HCT116 (cell line): ENCODE results near the gene PGBD4. TPM values are rescaled to one million over a fixed set of nuclear protein-coding genes. Genes with fewer than 3 reads are reported as not detected.

Source experiments
- ATAC-seq: fragments of 200-7000 bp; cut with Tn5 transposase; 2 replicates; pipeline ENCODE4 v1.9.1; 2020; ENCODE audit warnings: mild to moderate bottlenecking, moderate library complexity
- BruUV-seq: library from RNA; stranded (reverse); fragments of 400-500 nt; replicated peaks from 2 replicates; lab custom pipeline; 2021; lab: Mats Ljungman, UMichigan
- CTCF ChIA-PET: fragments of 300-600 bp; sonication (Branson Sonifier 250); formaldehyde crosslinking; loops from one replicate; lab custom pipeline; 2021; ENCODE audit warnings: antibody characterized with exemption; lab: Charles Lee
- POLR2A ChIA-PET: fragments of 300-600, 350-600 bp; sonication (Branson Sonifier 250); formaldehyde crosslinking; loops from one replicate; lab custom pipeline; 2021; ENCODE audit warnings: antibody characterized with exemption; lab: Charles Lee
- RAD21 ChIA-PET, 2 experiments: fragments of 300-600 bp; sonication (Branson Sonifier 250); formaldehyde crosslinking; loops; one replicate each; lab custom pipeline; 2023; ENCODE audit warnings: low total read pairs in 2 of 2; ENCODE audit not compliant: uncharacterized antibody in 2 of 2, unreplicated experiment in 2 of 2, low non-redundant PET in 1 of 2; lab: Charles Lee
- DNase-seq: peaks from one replicate; pipeline ENCODE4 v3.0.0-alpha.2; 2010; ENCODE audit warnings: low read depth, low spot score
- H2AFZ ChIP-seq: fragments of 200-600 bp; shearing (Covaris generic), sonication (generic); 2 replicates; pipeline ENCODE4 v1.6.1; 2017; ENCODE audit warnings: low read depth, mixed run types, mixed read lengths, antibody characterized with exemption, low read length; ENCODE audit not compliant: poor library complexity, severe bottlenecking
- H3K27ac ChIP-seq: 2 replicates; pipeline ENCODE4 v1.5.1; 2012; ENCODE audit warnings: low read depth, low read length
- H3K27me3 ChIP-seq: fragments of 200-600 bp; sonication (generic); 2 replicates; pipeline ENCODE4 v1.6.1; 2016; ENCODE audit warnings: mixed run types, low read length, mixed read lengths; ENCODE audit not compliant: insufficient read depth
- H3K36me3 ChIP-seq, 2 experiments: fragments of 200-500 bp in 1 of 2; fragments of 200-600 bp in 1 of 2; sonication (Bioruptor generic) in 1 of 2; sonication (generic) in 1 of 2; 2 replicates each; pipeline versions ENCODE4 v1.5.1 to v1.6.1; 2014 to 2016; ENCODE audit warnings: low read length in 2 of 2, inconsistent platforms in 1 of 2, mixed read lengths in 1 of 2, mixed run types in 1 of 2; ENCODE audit not compliant: insufficient read depth in 2 of 2, control insufficient read depth in 1 of 2
- H3K4me1 ChIP-seq, 2 experiments: fragments of 200-600 bp in 1 of 2; sonication (generic) in 1 of 2; 2 replicates each; pipeline versions ENCODE4 v1.5.1 to v1.6.1; 2012 to 2017; ENCODE audit warnings: low read length in 2 of 2, inconsistent platforms in 1 of 2, mild to moderate bottlenecking in 1 of 2, mixed read lengths in 1 of 2, mixed run types in 1 of 2, moderate library complexity in 1 of 2; ENCODE audit not compliant: insufficient read depth in 2 of 2, control insufficient read depth in 1 of 2
- H3K4me2 ChIP-seq: fragments of 200-600 bp; sonication (generic); 2 replicates; pipeline ENCODE4 v1.6.1; 2017; ENCODE audit warnings: mixed run types, low read length, mixed read lengths
- H3K4me3 ChIP-seq, 2 experiments: fragments of 200-600 bp in 1 of 2; sonication (generic) in 1 of 2; replicated peaks in 1 of 2; 2 replicates each; pipeline ENCODE4 v1.5.1; 2011 to 2016; ENCODE audit warnings: low read length in 2 of 2, control low read depth in 1 of 2, low read depth in 1 of 2, mild to moderate bottlenecking in 1 of 2, mixed read lengths in 1 of 2, mixed run types in 1 of 2
- H3K79me2 ChIP-seq: fragments of 200-600 bp; sonication (generic); 2 replicates; pipeline ENCODE4 v1.6.1; 2017; ENCODE audit warnings: mild to moderate bottlenecking, mixed run types, low read length, moderate library complexity, mixed read lengths; ENCODE audit not compliant: insufficient read depth
- H3K9ac ChIP-seq: fragments of 200-600 bp; sonication (generic); 2 replicates; pipeline ENCODE4 v1.6.1; 2016; ENCODE audit warnings: low read length, mixed read lengths
- H3K9me2 ChIP-seq: fragments of 200-600 bp; sonication (generic), shearing (Covaris generic); 2 replicates; pipeline ENCODE4 v1.6.1; 2017; ENCODE audit warnings: mixed run types, mild to moderate bottlenecking, moderate library complexity; ENCODE audit not compliant: insufficient read depth
- H3K9me3 ChIP-seq, 2 experiments: fragments of 200-500 bp in 1 of 2; fragments of 200-600 bp in 1 of 2; sonication (Bioruptor generic) in 1 of 2; sonication (generic) in 1 of 2; 2 replicates each; pipeline ENCODE4 v1.6.1; 2014 to 2017; ENCODE audit warnings: low read length in 2 of 2, mixed read lengths in 2 of 2, inconsistent platforms in 1 of 2, low read depth in 1 of 2, mild to moderate bottlenecking in 1 of 2, mixed run types in 1 of 2, moderate library complexity in 1 of 2; ENCODE audit not compliant: control insufficient read depth in 1 of 2, insufficient read depth in 1 of 2
- H4K20me1 ChIP-seq: fragments of 200-600 bp; sonication (generic), shearing (Covaris generic); 2 replicates; pipeline ENCODE4 v1.6.1; 2017; ENCODE audit warnings: mixed run types, mild to moderate bottlenecking, moderate library complexity; ENCODE audit not compliant: insufficient read depth
- CEBPB ChIP-seq: IDR thresholded peaks from 2 replicates; pipeline ENCODE4 v1.6.1; 2012; ENCODE audit warnings: low read depth
- ELF1 ChIP-seq: IDR thresholded peaks from 2 replicates; pipeline ENCODE4 v1.6.1; 2012; ENCODE audit warnings: low read depth, borderline replicate concordance
- EZH2 ChIP-seq: fragments of 200-600 bp; sonication (generic); IDR thresholded peaks from 2 replicates; pipeline ENCODE4 v1.6.1; 2017; ENCODE audit warnings: antibody characterized with exemption, mixed run types
- EZH2phosphoT487 ChIP-seq: fragments of 200-600 bp; IDR thresholded peaks from 2 replicates; pipeline ENCODE4 v1.6.1; 2018; ENCODE audit warnings: antibody characterized with exemption, borderline replicate concordance
- JUND ChIP-seq: IDR thresholded peaks from 2 replicates; pipeline ENCODE4 v1.6.1; 2012
- POLR2A ChIP-seq: IDR thresholded peaks from 2 replicates; pipeline ENCODE4 v1.7.0; 2011; ENCODE audit warnings: borderline replicate concordance; ENCODE audit not compliant: insufficient read depth, insufficient read length; ENCODE audit errors: extremely low read depth
- POLR2AphosphoS5 ChIP-seq: IDR thresholded peaks from 2 replicates; pipeline ENCODE4 v1.6.1; 2011; ENCODE audit warnings: mild to moderate bottlenecking, low read depth, low read length, moderate library complexity
- RAD21 ChIP-seq: IDR thresholded peaks from 2 replicates; pipeline ENCODE4 v1.6.1; 2012; ENCODE audit warnings: low read depth, mild to moderate bottlenecking
- REST ChIP-seq: IDR thresholded peaks from 2 replicates; pipeline ENCODE4 v1.6.1; 2012; ENCODE audit warnings: low read depth
- SP1 ChIP-seq: IDR thresholded peaks from 2 replicates; pipeline ENCODE4 v1.6.1; 2012; ENCODE audit warnings: low read depth
- SRF ChIP-seq: IDR thresholded peaks from 2 replicates; pipeline ENCODE4 v1.6.1; 2012; ENCODE audit warnings: low read depth
- TCF7L2 ChIP-seq: IDR thresholded peaks from 2 replicates; pipeline ENCODE4 v1.7.0; 2011; ENCODE audit warnings: borderline replicate concordance, inconsistent platforms; ENCODE audit not compliant: insufficient read depth, insufficient read length; ENCODE audit errors: extremely low read depth
- YY1 ChIP-seq: IDR thresholded peaks from 2 replicates; pipeline ENCODE4 v1.6.1; 2011; ENCODE audit warnings: low read length, low read depth, moderate library complexity, mild to moderate bottlenecking; ENCODE audit not compliant: insufficient replicate concordance; ENCODE audit errors: extremely low read depth
- ZBTB33 ChIP-seq: IDR thresholded peaks from 2 replicates; pipeline ENCODE4 v1.6.1; 2011; ENCODE audit warnings: mild to moderate bottlenecking, low read length, moderate library complexity; ENCODE audit not compliant: insufficient replicate concordance; ENCODE audit errors: extremely low read depth
- ZFX ChIP-seq: fragments of 450-650 bp; IDR thresholded peaks from 2 replicates; pipeline ENCODE4 v1.6.1; 2017
- intact Hi-C: fragments of 100-400 bp; cut with micrococcal nuclease; formaldehyde crosslinking; loops from 2 replicates; pipeline ENCODE4 v1.10.0; 2022
- total RNA-seq: library from RNA; stranded (reverse); gene quantifications from one replicate; pipeline ENCODE4 v1.2.1, GENCODE V29; 2021; ENCODE audit not compliant: unreplicated experiment
- TF ChIP-seq, protein P1 (sequence below), 3 experiments: fragments of 200-600 bp in 1 of 3; sonication (generic) in 1 of 3; IDR thresholded peaks in 2 of 3; conservative IDR thresholded peaks in 1 of 3; 2 replicates each; pipeline ENCODE4 v1.5.1; 2012 to 2017; ENCODE audit warnings: low read depth in 2 of 3, low read length in 2 of 3, antibody characterized with exemption in 1 of 3, borderline replicate concordance in 1 of 3, control low read depth in 1 of 3, mild to moderate bottlenecking in 1 of 3, mixed read lengths in 1 of 3, mixed run types in 1 of 3, moderate library complexity in 1 of 3; ENCODE audit not compliant: insufficient read depth in 1 of 3
- TF ChIP-seq, protein P2 (sequence below): IDR thresholded peaks from 2 replicates; pipeline ENCODE4 v1.6.1; 2012

PGBD4 gene
- total RNA-seq, 1 experiment from 2014 or later: 0.96 TPM

DNA sequence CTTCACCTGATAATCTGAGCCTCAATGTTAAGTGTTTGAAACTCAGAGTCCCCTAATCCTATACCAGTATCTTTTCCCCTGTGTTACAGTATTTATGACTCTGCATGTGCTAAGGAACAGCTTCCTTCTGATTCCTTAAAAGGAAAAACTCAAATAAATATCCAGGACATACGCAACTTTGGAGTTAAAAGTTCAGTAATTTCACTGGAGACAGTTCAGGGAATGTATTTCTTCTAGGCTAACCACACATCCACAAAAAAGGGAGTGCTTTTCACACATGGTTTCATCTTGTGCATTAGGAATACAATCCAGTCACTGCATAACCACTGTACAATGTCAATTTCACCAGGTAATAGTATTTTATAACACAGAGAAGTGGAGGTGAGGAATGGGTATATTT, 31.0 kb downstream of the PGBD4 start:
- ChIA-PET RAD21 (no interaction called here), POLR2A (no interaction called here)
- no peak for ATAC-seq

More for the DNA sequence above, 31.0 kb downstream of the PGBD4 start:
- Histone ChIP-seq H3K9ac (no peak overlapping the region), H4K20me1 (no peaks in the 10 kb centered on the region), H3K36me3 (no peaks in the 10 kb centered on the region), H3K9me3 (no peaks in the 10 kb centered on the region), H2AFZ (no peak overlapping the region), H3K79me2 (no peaks in the 10 kb centered on the region), H3K4me2 (no peak overlapping the region), H3K9me2 (no peaks in the 10 kb centered on the region), H3K27ac (no peak overlapping the region), H3K4me1 (no peaks in the 10 kb centered on the region), H3K4me3 (no peak overlapping the region), H3K27me3 (no peaks in the 10 kb centered on the region)
- intact Hi-C loops: no loop called here
- CTCF ChIA-PET: no interaction called here
- DNase-seq: no peak
- no TSS peak for BruUV-seq
- no peak for TF ChIP-seq TCF7L2
- TF ChIP-seq, protein P1, sequence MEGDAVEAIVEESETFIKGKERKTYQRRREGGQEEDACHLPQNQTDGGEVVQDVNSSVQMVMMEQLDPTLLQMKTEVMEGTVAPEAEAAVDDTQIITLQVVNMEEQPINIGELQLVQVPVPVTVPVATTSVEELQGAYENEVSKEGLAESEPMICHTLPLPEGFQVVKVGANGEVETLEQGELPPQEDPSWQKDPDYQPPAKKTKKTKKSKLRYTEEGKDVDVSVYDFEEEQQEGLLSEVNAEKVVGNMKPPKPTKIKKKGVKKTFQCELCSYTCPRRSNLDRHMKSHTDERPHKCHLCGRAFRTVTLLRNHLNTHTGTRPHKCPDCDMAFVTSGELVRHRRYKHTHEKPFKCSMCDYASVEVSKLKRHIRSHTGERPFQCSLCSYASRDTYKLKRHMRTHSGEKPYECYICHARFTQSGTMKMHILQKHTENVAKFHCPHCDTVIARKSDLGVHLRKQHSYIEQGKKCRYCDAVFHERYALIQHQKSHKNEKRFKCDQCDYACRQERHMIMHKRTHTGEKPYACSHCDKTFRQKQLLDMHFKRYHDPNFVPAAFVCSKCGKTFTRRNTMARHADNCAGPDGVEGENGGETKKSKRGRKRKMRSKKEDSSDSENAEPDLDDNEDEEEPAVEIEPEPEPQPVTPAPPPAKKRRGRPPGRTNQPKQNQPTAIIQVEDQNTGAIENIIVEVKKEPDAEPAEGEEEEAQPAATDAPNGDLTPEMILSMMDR (IDR thresholded peaks at IDR 0.05 in 2 of 3, conservative IDR thresholded peaks at IDR 0.05 in 1 of 3; ENCODE audit: borderline replicate concordance in 1 of 3, insufficient read depth in 1 of 3, low read depth in 2 of 3, low read length in 2 of 3): no peak
- no peak for TF ChIP-seq ZBTB33
- no peak for TF ChIP-seq POLR2A
- TF ChIP-seq, protein P2, sequence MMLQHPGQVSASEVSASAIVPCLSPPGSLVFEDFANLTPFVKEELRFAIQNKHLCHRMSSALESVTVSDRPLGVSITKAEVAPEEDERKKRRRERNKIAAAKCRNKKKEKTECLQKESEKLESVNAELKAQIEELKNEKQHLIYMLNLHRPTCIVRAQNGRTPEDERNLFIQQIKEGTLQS: no peak
- no peak for TF ChIP-seq REST
- no peak for TF ChIP-seq EZH2
- no peak for TF ChIP-seq YY1
- TF ChIP-seq ZFX: no peak
- TF ChIP-seq SRF: no peak
- TF ChIP-seq RAD21: no peak
- TF ChIP-seq JUND: no peak
- no peak for TF ChIP-seq ELF1
- no peak for TF ChIP-seq EZH2phosphoT487
- TF ChIP-seq POLR2AphosphoS5: no peak
- TF ChIP-seq SP1: no peak
- no peak for TF ChIP-seq CEBPB
